Endothelial cell of umbilical vein (primary cell): ENCODE data around the gene CA11. TPM values are rescaled to one million over a fixed set of nuclear protein-coding genes. Genes with fewer than 3 reads are reported as not detected.

Experiments
- BruUV-seq: library from RNA; stranded (reverse); fragments of 400-500 nt; replicated peaks from 2 replicates; lab custom pipeline; 2021; lab: Mats Ljungman, UMichigan
- CTCF ChIA-PET: fragments of 300-600, 350-600 bp; sonication (Branson Sonifier 250); formaldehyde crosslinking; loops from one replicate; lab custom pipeline; 2021; ENCODE audit warnings: antibody characterized with exemption, inconsistent platforms; lab: Charles Lee
- POLR2A ChIA-PET: fragments of 300-600, 350-600 bp; sonication (Branson Sonifier 250); formaldehyde crosslinking; loops from one replicate; lab custom pipeline; 2021; ENCODE audit warnings: antibody characterized with exemption, inconsistent platforms; lab: Charles Lee
- DNase-seq: peaks from one replicate; pipeline ENCODE4 v3.0.0-alpha.2; 2011; ENCODE audit warnings: low read depth, low spot score
- FAIRE-seq: peaks from 2 replicates; lab custom pipeline; 2011; peaks lifted over from hg19 to GRCh38; lab: Jason Lieb, UNC
- H2AFZ ChIP-seq: 2 replicates; pipeline ENCODE4 v1.6.0; 2012; ENCODE audit warnings: low read depth, low read length, control low read depth, inconsistent platforms
- H3K27ac ChIP-seq: 2 replicates; pipeline ENCODE4 v1.5.1; 2011; ENCODE audit warnings: low read depth, mild to moderate bottlenecking, control low read depth, low read length, moderate library complexity; ENCODE audit not compliant: insufficient read depth
- H3K27me3 ChIP-seq, 2 experiments: 2 replicates each; pipeline versions ENCODE4 v1.6.0 to v1.6.1; 2011; ENCODE audit warnings: low read length in 2 of 2, mixed read lengths in 1 of 2; ENCODE audit not compliant: control insufficient read depth in 2 of 2, insufficient read depth in 2 of 2
- H3K36me3 ChIP-seq, 2 experiments: 2 replicates in 1 of 2; 3 replicates in 1 of 2; pipeline ENCODE4 v1.5.1; 2011; ENCODE audit warnings: low read length in 2 of 2, mild to moderate bottlenecking in 1 of 2, moderate library complexity in 1 of 2; ENCODE audit not compliant: control insufficient read depth in 2 of 2, insufficient read depth in 2 of 2; ENCODE audit errors: extremely low read depth in 1 of 2
- H3K4me1 ChIP-seq: 3 replicates; pipeline ENCODE4 v1.5.1; 2011; ENCODE audit warnings: mild to moderate bottlenecking, low read length; ENCODE audit not compliant: control insufficient read depth, insufficient read depth; ENCODE audit errors: extremely low read depth
- H3K4me2 ChIP-seq: 2 replicates; pipeline ENCODE4 v1.6.1; 2011; ENCODE audit warnings: low read length, control low read depth, mixed read lengths; ENCODE audit not compliant: insufficient read depth
- H3K4me3 ChIP-seq, 3 experiments: fragments of 200-600 bp in 1 of 3; sonication (generic), shearing (Covaris generic) in 1 of 3; replicated peaks in 1 of 3; 2 replicates each; pipeline ENCODE4 v1.5.1; 2011 to 2016; ENCODE audit warnings: control low read depth in 3 of 3, low read length in 3 of 3, mild to moderate bottlenecking in 2 of 3, inconsistent platforms in 1 of 3, low read depth in 1 of 3, moderate library complexity in 1 of 3; ENCODE audit not compliant: insufficient read depth in 1 of 3
- H3K79me2 ChIP-seq: 2 replicates; pipeline ENCODE4 v1.6.0; 2012; ENCODE audit warnings: low read length, inconsistent platforms; ENCODE audit not compliant: control insufficient read depth, insufficient read depth
- H3K9ac ChIP-seq: replicated peaks from 2 replicates; pipeline ENCODE3; 2011; ENCODE audit warnings: low read length, control low read depth; ENCODE audit not compliant: insufficient read depth; ENCODE audit errors: extremely low read depth
- H3K9me1 ChIP-seq: replicated peaks from 3 replicates; pipeline ENCODE4 v1.6.0; 2011; ENCODE audit warnings: mild to moderate bottlenecking, low read length; ENCODE audit not compliant: control insufficient read depth, insufficient read depth; ENCODE audit errors: extremely low read depth
- H3K9me3 ChIP-seq: replicated peaks from 2 replicates; pipeline ENCODE4 v1.5.1; 2012; ENCODE audit warnings: low read length, inconsistent platforms; ENCODE audit not compliant: control insufficient read depth, insufficient read depth
- H4K20me1 ChIP-seq: replicated peaks from 2 replicates; pipeline ENCODE3; 2011; ENCODE audit warnings: mild to moderate bottlenecking, low read length; ENCODE audit not compliant: control insufficient read depth, insufficient read depth; ENCODE audit errors: extremely low read depth
- CTCF ChIP-seq, 2 donors: IDR thresholded peaks; 1 replicate in 1 of 2; 2 replicates in 1 of 2; pipeline ENCODE4 v1.5.1; 2011; ENCODE audit warnings: low read length in 2 of 2, mild to moderate bottlenecking in 2 of 2, moderate library complexity in 2 of 2, control low read depth in 1 of 2, inconsistent platforms in 1 of 2, low read depth in 1 of 2; ENCODE audit not compliant: insufficient read depth in 1 of 2; ENCODE audit errors: extremely low read depth in 1 of 2
- FOS ChIP-seq: IDR thresholded peaks from 2 replicates; pipeline ENCODE4 v1.6.1; 2011; ENCODE audit warnings: mild to moderate bottlenecking, low read length, moderate library complexity, borderline replicate concordance; ENCODE audit not compliant: insufficient read depth
- GATA2 ChIP-seq: IDR thresholded peaks from 2 replicates; pipeline ENCODE4 v1.7.0; 2011; ENCODE audit warnings: low read depth, mild to moderate bottlenecking, moderate library complexity, mixed read lengths, low read length; ENCODE audit not compliant: insufficient read length, insufficient read depth
- MYC ChIP-seq: IDR thresholded peaks from one replicate; pipeline ENCODE4 v1.6.1; 2011; ENCODE audit warnings: mild to moderate bottlenecking, low read depth, low read length
- POLR2AphosphoS5 ChIP-seq: IDR thresholded peaks from 2 replicates; pipeline ENCODE4 v1.6.1; 2012; ENCODE audit warnings: low read depth, mild to moderate bottlenecking, control low read depth, low read length, moderate library complexity; ENCODE audit not compliant: insufficient read depth
- dilution Hi-C: fragments of 300-500 bp; cut with MboI; formaldehyde crosslinking; loops from one replicate; pipeline ENCODE4 v1.15.0; 2019; ENCODE audit warnings: low sequenced_read_pairs; ENCODE audit not compliant: extremely low pct_ligation_motif_present
- intact Hi-C: fragments of 100-400 bp; cut with micrococcal nuclease; formaldehyde crosslinking; loops from one replicate; pipeline ENCODE4 v1.10.0; 2022
- polyA plus RNA-seq, 4 experiments: library from polyadenylated mRNA; depleted of rRNA in 3 of 4; stranded (reverse) in 3 of 4; unstranded in 1 of 4; fragments of >200 nt; gene quantifications; 2 replicates each; pipeline versions ENCODE4 v1.2.1 to v1.2.3, GENCODE V29; 2011 to 2012; ENCODE audit warnings: missing spikeins in 1 of 4
- total RNA-seq: library from RNA; stranded (reverse); gene quantifications from 2 replicates; pipeline ENCODE4 v1.2.3, GENCODE V29; 2021

The CA11 gene
- total and polyA plus RNA-seq, 2 donors (not counting 3 experiments of a cell fraction or from before 2014, with no cell fraction given): 2.8 to 4.7 TPM

DNA sequence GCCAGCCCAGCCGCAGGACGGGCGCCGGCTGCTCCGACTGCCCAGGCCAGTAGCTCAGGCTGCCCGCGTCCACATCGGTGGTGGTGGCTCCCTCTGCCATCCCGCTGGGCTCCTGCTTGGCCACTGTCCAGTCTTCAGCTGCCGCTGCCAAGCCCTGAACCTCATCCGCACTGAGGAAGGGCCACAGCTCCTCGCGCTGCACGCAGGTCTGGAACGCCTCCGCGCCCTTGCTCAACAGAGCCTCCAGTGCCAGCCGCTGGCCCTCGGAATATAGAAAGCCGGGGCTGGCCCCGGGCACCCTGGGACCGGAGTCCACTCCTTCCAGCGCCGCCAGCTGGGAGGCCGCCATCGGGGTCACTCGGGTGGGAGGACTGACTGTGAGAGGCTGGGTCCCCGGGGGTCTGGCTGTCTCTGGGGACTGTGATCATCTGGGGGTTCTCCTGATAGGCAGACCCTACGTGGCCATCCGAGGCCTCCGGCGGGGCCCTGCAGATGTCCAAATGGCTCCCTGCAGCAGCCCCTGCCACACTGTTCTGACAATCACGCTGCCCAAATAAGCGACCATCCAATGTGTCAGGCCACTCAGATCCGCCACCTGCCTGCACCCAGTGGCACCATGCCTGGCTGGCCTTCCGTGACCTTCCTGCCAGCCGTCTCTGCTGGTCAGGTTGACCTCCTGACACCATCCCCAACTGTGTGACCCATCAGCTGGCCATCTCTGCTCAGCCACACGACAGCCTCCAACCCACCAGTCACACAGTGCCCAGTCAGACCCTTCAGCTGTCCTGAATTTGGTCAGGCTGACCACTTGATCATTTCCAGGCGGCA lies 32.7 kb downstream of the CA11 start:
- BruUV-seq: no TSS peak
- FAIRE-seq (no peak), DNase-seq (no peak)
- ChIA-PET CTCF (no interaction called here), POLR2A (interaction anchor here (0.6 to 0.8 kb wide), 2 partner anchors 12 to 17 kb away, joined by 3 to 16 read pairs; no protein-coding TSS in a partner anchor)
- intact Hi-C loops (no loop called here), dilution Hi-C loops (no loop called here)
- Histone ChIP-seq H3K4me1 (peaks cover 17% of the 10 kb centered on the region), H3K27me3 (no peaks in the 10 kb centered on the region), H3K79me2 (peaks cover 26% of the 10 kb centered on the region), H3K9ac (no peak overlapping the region), H3K36me3 (peaks cover 19 to 24% of the 10 kb centered on the region in 2 experiments), H4K20me1 (no peaks in the 10 kb centered on the region), H2AFZ (no peak overlapping the region), H3K4me3 (no peak overlapping the region), H3K9me1 (no peaks in the 10 kb centered on the region), H3K9me3 (no peaks in the 10 kb centered on the region), H3K27ac (no peak overlapping the region), H3K4me2 (no peak overlapping the region)
- TF ChIP-seq POLR2AphosphoS5 (peak; percentile 37), MYC (no peak), CTCF (IDR thresholded peaks at IDR 0.05; ENCODE audit: extremely low read depth in 1 of 2, insufficient read depth in 1 of 2, low read depth in 1 of 2, low read length in 2 of 2) (no peak), FOS (no peak), GATA2 (no peak)
